Type B pancreatic cell (in vitro differentiated cells): ENCODE results near the gene CLDN17. TPM values are rescaled to one million over a fixed set of nuclear protein-coding genes. Genes with fewer than 3 reads are reported as not detected.

Experiments
- DNase-seq: peaks from one replicate; pipeline ENCODE4 v3.0.0; 2021; ENCODE audit warnings: mixed read lengths; ENCODE audit not compliant: unreplicated experiment; ENCODE audit errors: extremely low spot score
- H3K27ac Mint-ChIP-seq: 2 replicates; pipeline ENCODE4 v1.8.0; 2021; ENCODE audit warnings: mild to moderate bottlenecking, mixed read lengths
- H3K27me3 Mint-ChIP-seq: 2 replicates; pipeline ENCODE4 v1.8.0; 2021; ENCODE audit warnings: mixed read lengths
- H3K36me3 Mint-ChIP-seq: 2 replicates; pipeline ENCODE4 v1.8.0; 2021; ENCODE audit warnings: mixed read lengths
- H3K4me1 Mint-ChIP-seq: one replicate; pipeline ENCODE4 v1.8.0; 2021; ENCODE audit warnings: mixed read lengths; ENCODE audit not compliant: unreplicated experiment
- H3K4me3 Mint-ChIP-seq: 2 replicates; pipeline ENCODE4 v1.8.0; 2021; ENCODE audit warnings: mild to moderate bottlenecking, mixed read lengths
- H3K9me3 Mint-ChIP-seq: 2 replicates; pipeline ENCODE4 v1.8.0; 2021; ENCODE audit warnings: mixed read lengths
- CTCF ChIP-seq: fragments of 200-600 bp; sonication (generic); conservative IDR thresholded peaks from 2 replicates; pipeline ENCODE4 v1.5.0; 2021; ENCODE audit warnings: antibody characterized with exemption, mild to moderate bottlenecking
- total RNA-seq: library from RNA; stranded (reverse); gene quantifications from 2 replicates; pipeline ENCODE4 v1.2.1, GENCODE V29; 2021; ENCODE audit warnings: low replicate concordance

CLDN17 gene
- total RNA-seq, 1 donor from 2014 or later, result not detected

GRCh38 chr21:30206551-30207251 lies 40.1 kb upstream of the CLDN17 start:
- DNase-seq, result no peak
- H3K4me3 Mint-ChIP-seq, result no peak overlapping the region
- H3K36me3 Mint-ChIP-seq, result peaks cover 4% of the 10 kb centered on the region
- H3K27me3 Mint-ChIP-seq, result no peaks in the 10 kb centered on the region
- TF ChIP-seq CTCF, result no peak
- H3K27ac Mint-ChIP-seq, result peak overlapping the region; percentile 78
- H3K4me1 Mint-ChIP-seq, result peaks cover 16% of the 10 kb centered on the region
- peaks cover 10% of the 10 kb centered on the region for H3K9me3 Mint-ChIP-seq

GRCh38 chr21:30200000-30200399 lies 33.4 kb upstream of the CLDN17 start:
- no peak for DNase-seq
- no peak for TF ChIP-seq CTCF
- Mint-ChIP-seq H3K4me1 (no peaks in the 10 kb centered on the region), H3K27ac (no peak overlapping the region), H3K4me3 (no peak overlapping the region), H3K27me3 (peaks cover 3% of the 10 kb centered on the region), H3K36me3 (peaks cover 7% of the 10 kb centered on the region), H3K9me3 (peaks cover 6% of the 10 kb centered on the region)

GRCh38 chr21:30194701-30195299 lies 28.2 kb upstream of the CLDN17 start:
- H3K4me1 Mint-ChIP-seq, result no peaks in the 10 kb centered on the region
- H3K36me3 Mint-ChIP-seq, result peaks cover 3% of the 10 kb centered on the region
- DNase-seq, result no peak
- no peaks in the 10 kb centered on the region for H3K27me3 Mint-ChIP-seq
- TF ChIP-seq CTCF, result peak; percentile 83
- H3K27ac Mint-ChIP-seq, result no peak overlapping the region
- H3K9me3 Mint-ChIP-seq, result no peaks in the 10 kb centered on the region
- H3K4me3 Mint-ChIP-seq, result no peak overlapping the region

- no peak for TF ChIP-seq CTCF
- Mint-ChIP-seq H3K4me3 (no peak overlapping the region), H3K9me3 (no peaks in the 10 kb centered on the region), H3K27me3 (no peaks in the 10 kb centered on the region), H3K27ac (no peak overlapping the region), H3K4me1 (no peaks in the 10 kb centered on the region), H3K36me3 (no peaks in the 10 kb centered on the region)
- DNase-seq, result no peak
Observed at GRCh38 chr21:30193201-30193600, 26.6 kb upstream of the CLDN17 start.

- Mint-ChIP-seq H3K4me1 (no peaks in the 10 kb centered on the region), H3K36me3 (no peaks in the 10 kb centered on the region), H3K27ac (no peak overlapping the region), H3K27me3 (no peaks in the 10 kb centered on the region), H3K9me3 (no peaks in the 10 kb centered on the region), H3K4me3 (no peak overlapping the region)
- no peak for DNase-seq
- TF ChIP-seq CTCF, result no peak
Observed at GRCh38 chr21:30190554-30190953, 23.9 kb upstream of the CLDN17 start.
